CD4-positive, CD25-positive, alpha-beta regulatory T cell (primary cell): ENCODE data around the gene KLF13. TPM values are rescaled to one million over a fixed set of nuclear protein-coding genes. Genes with fewer than 3 reads are reported as not detected.
A peak's percentile ranks its signal among the peaks of the same experiment; 100 is the strongest.

Experiments used
- ATAC-seq, 2 donors: fragments of 150-1000 bp; cut with Tn5 transposase; one replicate each; pipeline ENCODE4 v1.10.0; 2021; ENCODE audit warnings: low read depth in 2 of 2, moderate number of reproducible peaks in 2 of 2, moderate library complexity in 1 of 2
- DNase-seq, 3 donors: peaks; one replicate each; pipeline versions ENCODE4 v3.0.0 to v3.0.0-alpha.2; 2012 to 2022; ENCODE audit warnings: mixed read lengths in 1 of 3
- H3K27ac ChIP-seq: one replicate; pipeline ENCODE4 v1.7.0; 2013; ENCODE audit warnings: mild to moderate bottlenecking, low read length; ENCODE audit not compliant: insufficient read depth, poor library complexity, severe bottlenecking
- H3K27me3 ChIP-seq: one replicate; pipeline ENCODE4 v1.7.0; 2013; ENCODE audit warnings: low read length; ENCODE audit not compliant: control insufficient read depth, insufficient read depth
- H3K36me3 ChIP-seq: one replicate; pipeline ENCODE4 v1.7.0; 2013; ENCODE audit warnings: mild to moderate bottlenecking, low read length, moderate library complexity; ENCODE audit not compliant: control insufficient read depth, insufficient read depth
- H3K4me1 ChIP-seq: 2 replicates; pipeline ENCODE4 v1.7.0; 2013; ENCODE audit warnings: mild to moderate bottlenecking, low read length; ENCODE audit not compliant: insufficient read depth, control insufficient read depth, poor library complexity, severe bottlenecking
- H3K4me3 ChIP-seq: one replicate; pipeline ENCODE4 v1.7.0; 2013; ENCODE audit warnings: low read depth, mild to moderate bottlenecking, low read length, moderate library complexity
- H3K9me3 ChIP-seq, 2 experiments: 1 replicate in 1 of 2; 2 replicates in 1 of 2; pipeline ENCODE4 v1.7.0; 2013; ENCODE audit warnings: low read length in 2 of 2, mild to moderate bottlenecking in 1 of 2, moderate library complexity in 1 of 2; ENCODE audit not compliant: control insufficient read depth in 2 of 2
- H3K27ac Mint-ChIP-seq, 3 donors: one replicate each; pipeline ENCODE4 v1.8.0; 2020 to 2022; ENCODE audit warnings: mild to moderate bottlenecking in 3 of 3, mixed read lengths in 3 of 3, moderate library complexity in 2 of 3
- H3K27me3 Mint-ChIP-seq: one replicate; pipeline ENCODE4 v1.8.0; 2022; ENCODE audit warnings: mild to moderate bottlenecking, mixed read lengths
- H3K36me3 Mint-ChIP-seq: one replicate; pipeline ENCODE4 v1.8.0; 2020; ENCODE audit warnings: mixed read lengths
- H3K4me1 Mint-ChIP-seq, 4 donors: one replicate each; pipeline ENCODE4 v1.8.0; 2020 to 2022; ENCODE audit warnings: mixed read lengths in 4 of 4, mild to moderate bottlenecking in 1 of 4
- H3K4me3 Mint-ChIP-seq, 4 donors: one replicate each; pipeline ENCODE4 v1.8.0; 2020 to 2022; ENCODE audit warnings: mild to moderate bottlenecking in 4 of 4, mixed read lengths in 4 of 4, moderate library complexity in 3 of 4
- H3K9me3 Mint-ChIP-seq, 7 donors: one replicate each; pipeline ENCODE4 v1.8.0; 2020 to 2022; ENCODE audit warnings: mixed read lengths in 7 of 7, mild to moderate bottlenecking in 3 of 7, moderate library complexity in 2 of 7
- polyA plus RNA-seq, 4 donors: library from polyadenylated mRNA; unstranded; fragments of 300-500 nt; fragmentation: Illumina TruSeq; gene quantifications; one replicate each; pipeline ENCODE4 v1.2.3, GENCODE V29; 2021
- total RNA-seq: library from RNA; stranded (reverse); gene quantifications from one replicate; pipeline ENCODE4 v1.2.3, GENCODE V29; 2022

The KLF13 gene
- total and polyA plus RNA-seq, 5 donors from 2014 or later, result 36.3 to 227 (median 50.4) TPM

- no peaks in the 10 kb centered on the region for H3K36me3 ChIP-seq
- Mint-ChIP-seq H3K27me3 (peaks cover 35% of the 10 kb centered on the region), H3K36me3 (no peaks in the 10 kb centered on the region), H3K4me3 (no peak overlapping the region), H3K27ac (peak overlapping the region in 2 of 3 donors; percentile 31 to 34), H3K9me3 (peaks cover 1 to 13% (median 7%) of the 10 kb centered on the region in 7 donors), H3K4me1 (peaks cover 0 to 5% (median 4%) of the 10 kb centered on the region in 4 donors)
- DNase-seq (no peak), ATAC-seq (peak in 1 of 2 donors; percentile 44)
- peaks cover 5% of the 10 kb centered on the region for H3K27me3 ChIP-seq
- H3K4me1 ChIP-seq, result no peaks in the 10 kb centered on the region
- no peak overlapping the region for H3K4me3 ChIP-seq
- peaks cover 16 to 17% of the 10 kb centered on the region in 2 experiments for H3K9me3 ChIP-seq
- H3K27ac ChIP-seq, result no peak overlapping the region
These were observed 78.7 kb downstream of the KLF13 start for GRCh38 chr15:31405200-31405920.

DNA sequence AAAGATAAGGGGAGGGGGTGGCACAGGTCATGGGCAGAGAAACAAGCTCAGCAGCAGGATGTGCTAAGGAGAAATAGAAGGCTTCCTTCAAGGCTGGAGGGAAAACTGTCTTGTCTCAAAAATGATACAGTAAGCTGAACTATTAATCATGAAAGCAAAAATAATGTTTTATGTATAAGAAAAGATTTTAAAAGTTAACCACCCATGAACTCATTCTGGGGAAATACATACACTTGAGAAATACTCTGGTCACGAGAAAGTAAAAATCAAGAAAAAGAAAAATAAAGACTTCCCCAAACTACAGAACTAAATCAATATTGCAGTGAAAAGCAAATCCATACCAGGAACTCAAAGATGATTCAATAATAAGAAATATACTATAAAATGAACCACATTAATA, 80.7 kb downstream of the KLF13 start:
- DNase-seq, result no peak
- H3K9me3 ChIP-seq, result peaks cover 16 to 17% of the 10 kb centered on the region in 2 experiments
- Mint-ChIP-seq H3K4me1 (peaks cover 0 to 5% (median 4%) of the 10 kb centered on the region in 4 donors), H3K36me3 (no peaks in the 10 kb centered on the region), H3K27ac (no peak overlapping the region), H3K4me3 (no peak overlapping the region), H3K9me3 (peaks cover 1 to 13% (median 7%) of the 10 kb centered on the region in 7 donors), H3K27me3 (peaks cover 45% of the 10 kb centered on the region)
- ATAC-seq, result no peak
- no peaks in the 10 kb centered on the region for H3K36me3 ChIP-seq
- no peak overlapping the region for H3K4me3 ChIP-seq
- no peaks in the 10 kb centered on the region for H3K4me1 ChIP-seq
- peaks cover 7% of the 10 kb centered on the region for H3K27me3 ChIP-seq
- H3K27ac ChIP-seq, result no peak overlapping the region

DNA sequence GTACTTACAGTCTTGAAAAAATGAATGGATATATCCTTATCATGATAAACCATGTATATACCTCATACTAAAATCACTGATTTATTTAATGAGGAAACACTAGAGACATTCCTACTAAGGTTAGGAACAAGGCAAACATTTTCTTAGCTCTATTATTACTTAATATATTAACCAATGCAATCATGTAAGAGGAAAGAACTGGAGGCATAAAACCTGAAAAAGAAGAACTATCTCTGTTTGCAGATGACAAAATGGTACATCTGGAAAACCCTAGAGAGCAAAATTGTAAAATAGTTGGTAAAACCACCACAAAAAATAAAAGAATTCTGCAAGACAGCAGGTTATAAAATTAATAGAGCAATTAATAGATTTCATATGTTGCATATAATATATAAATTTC, 81.2 kb downstream of the KLF13 start:
- Mint-ChIP-seq H3K4me3 (no peak overlapping the region), H3K27me3 (peaks cover 47% of the 10 kb centered on the region), H3K36me3 (no peaks in the 10 kb centered on the region), H3K4me1 (peaks cover 0 to 5% (median 4%) of the 10 kb centered on the region in 4 donors), H3K9me3 (peaks cover 1 to 13% (median 7%) of the 10 kb centered on the region in 7 donors), H3K27ac (no peak overlapping the region)
- H3K27ac ChIP-seq, result no peak overlapping the region
- no peak overlapping the region for H3K4me3 ChIP-seq
- no peaks in the 10 kb centered on the region for H3K4me1 ChIP-seq
- peaks cover 16 to 17% of the 10 kb centered on the region in 2 experiments for H3K9me3 ChIP-seq
- no peaks in the 10 kb centered on the region for H3K36me3 ChIP-seq
- peaks cover 7% of the 10 kb centered on the region for H3K27me3 ChIP-seq
- ATAC-seq (no peak), DNase-seq (no peak)

GRCh38 chr15:31408724-31409123, 82.1 kb downstream of the KLF13 start:
- Histone ChIP-seq H3K4me1 (no peaks in the 10 kb centered on the region), H3K4me3 (no peak overlapping the region), H3K36me3 (no peaks in the 10 kb centered on the region), H3K27ac (no peak overlapping the region), H3K27me3 (peaks cover 9% of the 10 kb centered on the region), H3K9me3 (peaks cover 16 to 17% of the 10 kb centered on the region in 2 experiments)
- Mint-ChIP-seq H3K36me3 (no peaks in the 10 kb centered on the region), H3K4me3 (peak overlapping the region in 1 of 4 donors; percentile 3), H3K27me3 (peaks cover 53% of the 10 kb centered on the region), H3K4me1 (peaks cover 0 to 5% (median 4%) of the 10 kb centered on the region in 4 donors), H3K9me3 (peaks cover 1 to 13% (median 7%) of the 10 kb centered on the region in 7 donors), H3K27ac (no peak overlapping the region)
- ATAC-seq (no peak), DNase-seq (no peak)

DNA sequence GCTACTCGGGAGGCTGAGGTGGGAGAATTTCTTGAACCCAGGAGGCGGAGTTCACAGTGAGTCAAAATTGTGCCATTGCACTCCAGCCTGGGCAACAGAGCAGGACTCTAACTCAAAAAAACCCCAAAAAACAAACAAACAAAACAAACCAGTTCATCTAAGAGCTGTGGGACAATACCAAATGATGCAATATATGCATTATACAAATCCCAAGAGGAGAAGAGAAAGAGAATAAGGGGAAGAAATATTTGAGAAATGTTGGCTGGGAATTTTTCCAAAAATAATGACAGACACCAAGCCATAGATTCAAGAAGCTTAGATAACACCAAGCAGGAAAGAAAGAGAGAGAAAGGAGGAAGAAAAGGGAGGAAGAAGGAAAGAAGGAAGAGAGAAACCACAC, 82.5 kb downstream of the KLF13 start:
- Histone ChIP-seq H3K36me3 (no peaks in the 10 kb centered on the region), H3K4me1 (no peaks in the 10 kb centered on the region), H3K27me3 (peaks cover 10% of the 10 kb centered on the region), H3K9me3 (peaks cover 16 to 17% of the 10 kb centered on the region in 2 experiments), H3K27ac (no peak overlapping the region), H3K4me3 (no peak overlapping the region)
- ATAC-seq, result no peak
- peaks cover 57% of the 10 kb centered on the region for H3K27me3 Mint-ChIP-seq
- peaks cover 1 to 13% (median 7%) of the 10 kb centered on the region in 7 donors for H3K9me3 Mint-ChIP-seq
- no peak overlapping the region for H3K4me3 Mint-ChIP-seq
- H3K36me3 Mint-ChIP-seq, result no peaks in the 10 kb centered on the region
- H3K4me1 Mint-ChIP-seq, result peaks cover 0 to 5% (median 3%) of the 10 kb centered on the region in 4 donors
- peak overlapping the region in 1 of 3 donors; percentile 45 for H3K27ac Mint-ChIP-seq
- DNase-seq, result no peak

GRCh38 chr15:31412824-31413223, 86.2 kb downstream of the KLF13 start:
- no peak for DNase-seq

GRCh38 chr15:31415201-31415600, 88.6 kb downstream of the KLF13 start:
- no peak for DNase-seq
- Mint-ChIP-seq H3K27me3 (peaks cover 41% of the 10 kb centered on the region), H3K9me3 (peaks cover 0 to 14% (median 8%) of the 10 kb centered on the region in 7 donors), H3K36me3 (peaks cover 5% of the 10 kb centered on the region), H3K4me1 (no peaks in the 10 kb centered on the region), H3K4me3 (no peak overlapping the region), H3K27ac (no peak overlapping the region)
- no peaks in the 10 kb centered on the region for H3K4me1 ChIP-seq
- no peak overlapping the region for H3K27ac ChIP-seq
- H3K4me3 ChIP-seq, result no peak overlapping the region
- peaks cover 14 to 16% of the 10 kb centered on the region in 2 experiments for H3K9me3 ChIP-seq
- peaks cover 5% of the 10 kb centered on the region for H3K27me3 ChIP-seq
- ATAC-seq, result no peak
- H3K36me3 ChIP-seq, result no peaks in the 10 kb centered on the region

More at GRCh38 chr15:31412824-31413223, 86.2 kb downstream of the KLF13 start:
- H3K4me3 ChIP-seq, result no peak overlapping the region
- peaks cover 0 to 13% (median 4%) of the 10 kb centered on the region in 7 donors for H3K9me3 Mint-ChIP-seq
- peaks cover 10% of the 10 kb centered on the region for H3K27me3 ChIP-seq
- no peaks in the 10 kb centered on the region for H3K36me3 Mint-ChIP-seq
- no peak overlapping the region for H3K27ac ChIP-seq
- peak overlapping the region in 1 of 3 donors; percentile 9 for H3K27ac Mint-ChIP-seq
- peaks cover 15 to 16% of the 10 kb centered on the region in 2 experiments for H3K9me3 ChIP-seq
- H3K4me1 ChIP-seq, result no peaks in the 10 kb centered on the region
- peaks cover 38% of the 10 kb centered on the region for H3K27me3 Mint-ChIP-seq
- no peak overlapping the region for H3K4me3 Mint-ChIP-seq
- H3K36me3 ChIP-seq, result no peaks in the 10 kb centered on the region
- no peak for ATAC-seq
- H3K4me1 Mint-ChIP-seq, result peaks cover 0 to 4% (median 0%) of the 10 kb centered on the region in 4 donors
